ENCODE measurements around the gene SRRM3. TPM values are rescaled to one million over a fixed set of nuclear protein-coding genes. Genes with fewer than 3 reads are reported as not detected.

The SRRM3 gene
- polyA plus RNA-seq, 1 of the 3 experiments (the other 2 are of a cell fraction), result 2.7 TPM

DNA sequence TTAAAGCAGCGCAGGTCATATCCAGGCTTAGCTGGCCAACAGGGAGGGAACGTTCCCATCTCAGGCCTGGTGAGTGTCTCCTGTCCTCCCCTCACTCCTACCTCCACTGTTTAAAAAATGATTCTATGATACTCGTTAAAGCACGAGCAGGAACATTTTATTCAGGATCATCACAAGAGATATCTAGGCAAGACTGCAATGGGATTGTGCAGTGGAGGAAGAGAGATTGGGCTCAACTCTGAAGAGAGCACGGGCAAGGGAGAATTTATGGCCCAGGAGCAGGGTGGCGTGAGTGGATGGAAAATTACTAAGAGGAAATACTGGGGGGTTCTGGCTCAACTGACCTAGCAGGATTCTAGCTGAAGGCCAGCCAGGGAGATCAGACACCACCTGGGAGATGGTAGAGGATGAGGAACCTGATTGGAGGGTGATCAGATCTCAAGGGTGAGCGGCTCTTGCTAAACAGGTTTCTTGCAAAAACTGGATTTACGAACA, 91.8 kb downstream of the SRRM3 start:
- no peak for DNase-seq
- Histone ChIP-seq H3K4me1 (ENCODE audit: control insufficient read depth in 1 of 2, insufficient read depth in 2 of 2, low read depth in 1 of 2, low read length in 1 of 2) (peaks cover 26 to 36% of the 10 kb centered on the region in 2 experiments; a peak in 3 of 4 replicates), H3K9me3 (no peaks in the 10 kb centered on the region), H3K27ac (ENCODE audit: low read depth in 2 of 2, low read length in 1 of 2) (peak overlapping the region in 1 of 2 experiments; percentile 99; a peak in 3 of 4 replicates), H3K27me3 (ENCODE audit: insufficient read depth) (no peaks in the 10 kb centered on the region), H3K4me2 (peak overlapping the region; percentile 92; the same call in 1 of the 2 replicates), H3K79me2 (ENCODE audit: insufficient read depth) (no peaks in the 10 kb centered on the region), H4K20me1 (ENCODE audit: insufficient read depth) (no peaks in the 10 kb centered on the region), H2AFZ (ENCODE audit: low read depth) (no peak overlapping the region; the same call in 1 of the 2 replicates), H3F3A (replicated peaks; ENCODE audit: insufficient read depth) (peaks cover 37% of the 10 kb centered on the region), H3K9ac (no peak overlapping the region), H3K36me3 (replicated peaks in 1 of 2; ENCODE audit: control insufficient read depth in 1 of 2, insufficient read depth in 2 of 2, low read length in 1 of 2) (no peaks in the 10 kb centered on the region), H3K4me3 (ENCODE audit: low read depth in 2 of 2, low read length in 1 of 2) (no peak overlapping the region), H3K9me2 (no peaks in the 10 kb centered on the region)
- CTCF ChIA-PET, result interaction anchor here (1.4 to 31.3 kb wide), 5 partner anchors 10 to 117 kb away, joined by 5 to 774 read pairs (median 8); partner anchors contain the start of gene HSPB1
- POLR2A ChIA-PET, result interaction anchor here (1.6 to 1.7 kb wide), 3 partner anchors 13 to 24 kb away, joined by 4 to 9 read pairs (median 8); no protein-coding TSS in a partner anchor
- 97% methylated on average over 8 of the region's 8 CpGs for WGBS (ENCODE audit: low lambda C conversion rate)
- TF ChIP-seq, protein P1, sequence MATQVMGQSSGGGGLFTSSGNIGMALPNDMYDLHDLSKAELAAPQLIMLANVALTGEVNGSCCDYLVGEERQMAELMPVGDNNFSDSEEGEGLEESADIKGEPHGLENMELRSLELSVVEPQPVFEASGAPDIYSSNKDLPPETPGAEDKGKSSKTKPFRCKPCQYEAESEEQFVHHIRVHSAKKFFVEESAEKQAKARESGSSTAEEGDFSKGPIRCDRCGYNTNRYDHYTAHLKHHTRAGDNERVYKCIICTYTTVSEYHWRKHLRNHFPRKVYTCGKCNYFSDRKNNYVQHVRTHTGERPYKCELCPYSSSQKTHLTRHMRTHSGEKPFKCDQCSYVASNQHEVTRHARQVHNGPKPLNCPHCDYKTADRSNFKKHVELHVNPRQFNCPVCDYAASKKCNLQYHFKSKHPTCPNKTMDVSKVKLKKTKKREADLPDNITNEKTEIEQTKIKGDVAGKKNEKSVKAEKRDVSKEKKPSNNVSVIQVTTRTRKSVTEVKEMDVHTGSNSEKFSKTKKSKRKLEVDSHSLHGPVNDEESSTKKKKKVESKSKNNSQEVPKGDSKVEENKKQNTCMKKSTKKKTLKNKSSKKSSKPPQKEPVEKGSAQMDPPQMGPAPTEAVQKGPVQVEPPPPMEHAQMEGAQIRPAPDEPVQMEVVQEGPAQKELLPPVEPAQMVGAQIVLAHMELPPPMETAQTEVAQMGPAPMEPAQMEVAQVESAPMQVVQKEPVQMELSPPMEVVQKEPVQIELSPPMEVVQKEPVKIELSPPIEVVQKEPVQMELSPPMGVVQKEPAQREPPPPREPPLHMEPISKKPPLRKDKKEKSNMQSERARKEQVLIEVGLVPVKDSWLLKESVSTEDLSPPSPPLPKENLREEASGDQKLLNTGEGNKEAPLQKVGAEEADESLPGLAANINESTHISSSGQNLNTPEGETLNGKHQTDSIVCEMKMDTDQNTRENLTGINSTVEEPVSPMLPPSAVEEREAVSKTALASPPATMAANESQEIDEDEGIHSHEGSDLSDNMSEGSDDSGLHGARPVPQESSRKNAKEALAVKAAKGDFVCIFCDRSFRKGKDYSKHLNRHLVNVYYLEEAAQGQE (IDR thresholded peaks at IDR 0.05; ENCODE audit: low read depth, low read length), result no peak
- TF ChIP-seq EZH2phosphoT487 (IDR thresholded peaks at IDR 0.05; ENCODE audit: borderline replicate concordance, low read depth) (no peak), POLR2AphosphoS5 (IDR thresholded peaks at IDR 0.05; ENCODE audit: low read depth, low read length) (no peak), TAF1 (IDR thresholded peaks at IDR 0.05; ENCODE audit: borderline replicate concordance, low read depth, low read length) (no peak), GATA2 (CRISPR knock-in tag; IDR thresholded peaks at IDR 0.05) (no peak), SMC3 (IDR thresholded peaks at IDR 0.05; ENCODE audit: low read depth, low read length) (no peak), FOXM1 (IDR thresholded peaks at IDR 0.05; ENCODE audit: low read depth) (no peak), EP300 (IDR thresholded peaks at IDR 0.05; ENCODE audit: borderline replicate concordance in 1 of 2, low read depth in 1 of 2, low read length in 1 of 2) (no peak), YY1 (IDR thresholded peaks at IDR 0.05; ENCODE audit: low read depth) (no peak), TCF12 (IDR thresholded peaks at IDR 0.05) (no peak)
- TF ChIP-seq, protein P2, sequence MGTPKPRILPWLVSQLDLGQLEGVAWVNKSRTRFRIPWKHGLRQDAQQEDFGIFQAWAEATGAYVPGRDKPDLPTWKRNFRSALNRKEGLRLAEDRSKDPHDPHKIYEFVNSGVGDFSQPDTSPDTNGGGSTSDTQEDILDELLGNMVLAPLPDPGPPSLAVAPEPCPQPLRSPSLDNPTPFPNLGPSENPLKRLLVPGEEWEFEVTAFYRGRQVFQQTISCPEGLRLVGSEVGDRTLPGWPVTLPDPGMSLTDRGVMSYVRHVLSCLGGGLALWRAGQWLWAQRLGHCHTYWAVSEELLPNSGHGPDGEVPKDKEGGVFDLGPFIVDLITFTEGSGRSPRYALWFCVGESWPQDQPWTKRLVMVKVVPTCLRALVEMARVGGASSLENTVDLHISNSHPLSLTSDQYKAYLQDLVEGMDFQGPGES (IDR thresholded peaks at IDR 0.05; ENCODE audit: low read depth, low read length), result no peak
- TF ChIP-seq, protein P3, sequence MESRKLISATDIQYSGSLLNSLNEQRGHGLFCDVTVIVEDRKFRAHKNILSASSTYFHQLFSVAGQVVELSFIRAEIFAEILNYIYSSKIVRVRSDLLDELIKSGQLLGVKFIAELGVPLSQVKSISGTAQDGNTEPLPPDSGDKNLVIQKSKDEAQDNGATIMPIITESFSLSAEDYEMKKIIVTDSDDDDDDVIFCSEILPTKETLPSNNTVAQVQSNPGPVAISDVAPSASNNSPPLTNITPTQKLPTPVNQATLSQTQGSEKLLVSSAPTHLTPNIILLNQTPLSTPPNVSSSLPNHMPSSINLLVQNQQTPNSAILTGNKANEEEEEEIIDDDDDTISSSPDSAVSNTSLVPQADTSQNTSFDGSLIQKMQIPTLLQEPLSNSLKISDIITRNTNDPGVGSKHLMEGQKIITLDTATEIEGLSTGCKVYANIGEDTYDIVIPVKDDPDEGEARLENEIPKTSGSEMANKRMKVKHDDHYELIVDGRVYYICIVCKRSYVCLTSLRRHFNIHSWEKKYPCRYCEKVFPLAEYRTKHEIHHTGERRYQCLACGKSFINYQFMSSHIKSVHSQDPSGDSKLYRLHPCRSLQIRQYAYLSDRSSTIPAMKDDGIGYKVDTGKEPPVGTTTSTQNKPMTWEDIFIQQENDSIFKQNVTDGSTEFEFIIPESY (IDR thresholded peaks at IDR 0.05; ENCODE audit: borderline replicate concordance, low read depth), result no peak
